Cortex of kidney (tissue), 1 donor: ENCODE results near the gene GGT6.

ENCODE experiments used
- DNase-seq: peaks from one replicate; lab custom pipeline; 2025; lab: John Stamatoyannopoulos, UW

GGT6 gene

GRCh38 chr17:4551141-4551540 lies 9.2 kb downstream of the GGT6 start:
- DNase-seq = no peak

GRCh38 chr17:4550534-4551039 lies 9.8 kb downstream of the GGT6 start:
- no peak for DNase-seq

GRCh38 chr17:4549781-4550533 lies 10.4 kb downstream of the GGT6 start:
- DNase-seq = no peak

- DNase-seq = no peak
Measured at GRCh38 chr17:4548721-4549531, 11.5 kb downstream of the GGT6 start.

- no peak for DNase-seq
Measured at GRCh38 chr17:4548061-4548461, 12.3 kb downstream of the GGT6 start.

GRCh38 chr17:4547118-4547906 lies 13.1 kb downstream of the GGT6 start:
- DNase-seq = no peak

- DNase-seq = no peak
Measured at GRCh38 chr17:4545217-4545951, 15.0 kb downstream of the GGT6 start.

- DNase-seq = no peak
Measured at GRCh38 chr17:4544951-4545216, 15.5 kb downstream of the GGT6 start.

- DNase-seq = no peak
Measured at GRCh38 chr17:4544135-4544950, 16.0 kb downstream of the GGT6 start.

- DNase-seq = no peak
Measured at GRCh38 chr17:4543557-4544026, 16.8 kb downstream of the GGT6 start.

GRCh38 chr17:4542726-4543191 lies 17.6 kb downstream of the GGT6 start:
- DNase-seq = no peak

GRCh38 chr17:4542003-4542725 lies 18.2 kb downstream of the GGT6 start:
- no peak for DNase-seq

- DNase-seq = no peak
Measured at GRCh38 chr17:4541328-4542002, 18.9 kb downstream of the GGT6 start.

- no peak for DNase-seq
Measured at GRCh38 chr17:4540687-4541327, 19.6 kb downstream of the GGT6 start.

- DNase-seq = no peak
Measured at GRCh38 chr17:4540224-4540651, 20.1 kb downstream of the GGT6 start.

GRCh38 chr17:4539576-4540223 lies 20.7 kb downstream of the GGT6 start:
- DNase-seq = no peak

- DNase-seq = no peak
Measured at GRCh38 chr17:4539025-4539424, 21.4 kb downstream of the GGT6 start.

GRCh38 chr17:4538236-4539002 lies 22.0 kb downstream of the GGT6 start:
- DNase-seq = no peak
